Measurements from ENCODE around the gene BBS12. TPM values are rescaled to one million over a fixed set of nuclear protein-coding genes. Genes with fewer than 3 reads are reported as not detected.
A peak's percentile ranks its signal among the peaks of the same experiment; 100 is the strongest.

Gene BBS12
- total and polyA plus RNA-seq, 2 donors (not counting 1 experiment from before 2014, with no cell fraction given): 3.6 to 8.4 TPM

DNA sequence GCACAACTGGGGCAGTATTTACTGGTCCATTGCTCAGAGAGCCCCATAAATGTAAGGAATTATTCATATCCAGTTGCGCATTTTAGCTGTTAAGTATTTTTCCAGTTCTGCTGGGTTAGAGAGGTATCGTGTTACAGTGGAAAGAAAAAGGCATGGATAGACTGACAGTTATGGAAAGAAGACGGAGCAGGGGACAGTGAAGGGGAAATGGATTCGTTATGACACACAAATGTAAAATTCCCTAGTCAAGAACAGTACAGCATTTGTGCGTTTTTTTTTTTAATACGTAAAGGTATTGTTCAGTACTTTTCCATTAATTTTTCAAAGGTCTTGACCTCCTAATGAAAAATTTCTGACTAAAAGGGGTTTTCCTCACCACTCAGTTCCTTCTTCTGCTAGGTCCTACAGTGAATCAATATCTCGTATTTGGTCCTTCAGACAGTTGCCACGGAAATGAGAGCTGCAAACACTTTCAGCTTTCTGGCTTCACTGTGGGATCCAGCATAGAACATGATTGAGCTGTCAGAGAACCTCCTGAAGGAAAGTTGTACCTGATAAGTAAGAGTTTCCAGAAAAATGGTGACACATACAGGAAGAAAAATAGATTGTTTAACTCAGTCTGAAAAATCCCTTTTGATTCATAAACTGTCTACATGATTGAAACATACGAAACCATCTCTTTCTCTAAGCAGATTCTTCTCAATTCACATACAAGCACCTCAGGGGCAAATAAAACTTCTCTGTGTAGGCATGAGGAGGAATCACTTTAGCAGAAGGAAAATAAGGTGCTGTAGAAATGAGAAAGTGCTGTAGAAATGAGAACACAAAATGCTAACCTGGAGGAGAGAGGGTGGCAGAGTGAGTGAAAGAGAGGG, 21.8 kb upstream of the BBS12 start:
- peak; percentile 23 to 27 for DNase-seq (ENCODE audit: low read depth in 2 of 2)
- Histone ChIP-seq H3K79me2 (ENCODE audit: control insufficient read depth, insufficient read depth, low read length) (no peaks in the 10 kb centered on the region), H3K27ac (ENCODE audit: insufficient read depth, low read length) (no peak overlapping the region), H3K9me3 (ENCODE audit: control insufficient read depth, insufficient read depth, low read depth, low read length) (no peaks in the 10 kb centered on the region), H3K4me2 (ENCODE audit: extremely low read depth, insufficient read depth, low read length) (no peak overlapping the region), H3K4me3 (replicated peaks in 1 of 4; ENCODE audit: control extremely low read depth in 1 of 4, insufficient read depth in 1 of 4, low read depth in 3 of 4, low read length in 4 of 4) (no peak overlapping the region), H2AFZ (ENCODE audit: low read length) (no peak overlapping the region), H3K36me3 (ENCODE audit: control insufficient read depth, insufficient read depth, low read length) (no peaks in the 10 kb centered on the region), H3K27me3 (ENCODE audit: control insufficient read depth, insufficient read depth, low read length) (no peaks in the 10 kb centered on the region), H3K4me1 (ENCODE audit: control insufficient read depth, extremely low read depth, insufficient read depth, low read length) (no peaks in the 10 kb centered on the region), H4K20me1 (ENCODE audit: control insufficient read depth, extremely low read depth, insufficient read depth, low read length) (no peaks in the 10 kb centered on the region), H3K9ac (ENCODE audit: insufficient read depth, low read length) (no peak overlapping the region)
- TF ChIP-seq CTCF (conservative IDR thresholded peaks at IDR 0.05 in 1 of 2, IDR thresholded peaks at IDR 0.05 in 1 of 2; ENCODE audit: low read depth in 1 of 2, low read length in 2 of 2) (no peak), EZH2 (IDR thresholded peaks at IDR 0.05; ENCODE audit: low read length, missing control alignments) (no peak)

DNA sequence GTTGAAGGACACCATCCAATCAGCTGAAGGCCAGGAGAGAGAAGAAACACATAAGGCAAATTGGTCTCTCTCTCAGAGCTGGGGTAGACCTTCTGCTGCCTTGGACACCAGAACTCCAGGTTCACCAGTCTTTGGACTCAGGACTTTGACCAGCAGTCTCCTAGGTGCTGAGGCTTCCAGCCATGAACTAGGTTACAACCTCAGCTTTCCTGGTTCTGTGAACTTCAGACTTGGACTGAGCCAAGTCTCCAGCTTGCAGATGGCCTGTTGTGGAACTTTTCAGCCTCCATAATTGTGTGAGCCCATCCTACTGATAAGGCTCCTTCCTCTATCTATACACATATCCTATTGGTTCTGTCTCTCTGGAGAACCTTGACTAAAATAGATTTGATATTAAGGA, 20.6 kb upstream of the BBS12 start:
- no peaks in the 10 kb centered on the region for H4K20me1 ChIP-seq (ENCODE audit: control insufficient read depth, extremely low read depth, insufficient read depth, low read length)
- H3K36me3 ChIP-seq (ENCODE audit: control insufficient read depth, insufficient read depth, low read length): no peaks in the 10 kb centered on the region
- H3K27me3 ChIP-seq (ENCODE audit: control insufficient read depth, insufficient read depth, low read length): no peaks in the 10 kb centered on the region
- H3K27ac ChIP-seq (ENCODE audit: insufficient read depth, low read length): no peak overlapping the region
- no peak overlapping the region for H3K9ac ChIP-seq (ENCODE audit: insufficient read depth, low read length)
- no peaks in the 10 kb centered on the region for H3K4me1 ChIP-seq (ENCODE audit: control insufficient read depth, extremely low read depth, insufficient read depth, low read length)
- no peak overlapping the region for H3K4me3 ChIP-seq (replicated peaks in 1 of 4; ENCODE audit: control extremely low read depth in 1 of 4, insufficient read depth in 1 of 4, low read depth in 3 of 4, low read length in 4 of 4)
- no peak for DNase-seq (ENCODE audit: low read depth in 2 of 2)
- no peaks in the 10 kb centered on the region for H3K9me3 ChIP-seq (ENCODE audit: control insufficient read depth, insufficient read depth, low read depth, low read length)
- no peaks in the 10 kb centered on the region for H3K79me2 ChIP-seq (ENCODE audit: control insufficient read depth, insufficient read depth, low read length)
- H3K4me2 ChIP-seq (ENCODE audit: extremely low read depth, insufficient read depth, low read length): no peak overlapping the region
- H2AFZ ChIP-seq (ENCODE audit: low read length): no peak overlapping the region
- TF ChIP-seq CTCF (conservative IDR thresholded peaks at IDR 0.05 in 1 of 2, IDR thresholded peaks at IDR 0.05 in 1 of 2; ENCODE audit: low read depth in 1 of 2, low read length in 2 of 2) (no peak), EZH2 (IDR thresholded peaks at IDR 0.05; ENCODE audit: low read length, missing control alignments) (no peak)

- no peaks in the 10 kb centered on the region for H3K4me1 ChIP-seq (ENCODE audit: control insufficient read depth, extremely low read depth, insufficient read depth, low read length)
- H3K4me2 ChIP-seq (ENCODE audit: extremely low read depth, insufficient read depth, low read length): no peak overlapping the region
- H3K9ac ChIP-seq (ENCODE audit: insufficient read depth, low read length): no peak overlapping the region
- TF ChIP-seq EZH2 (IDR thresholded peaks at IDR 0.05; ENCODE audit: low read length, missing control alignments) (no peak), CTCF (conservative IDR thresholded peaks at IDR 0.05 in 1 of 2, IDR thresholded peaks at IDR 0.05 in 1 of 2; ENCODE audit: low read depth in 1 of 2, low read length in 2 of 2) (no peak)
- no peak overlapping the region for H3K27ac ChIP-seq (ENCODE audit: insufficient read depth, low read length)
- H3K36me3 ChIP-seq (ENCODE audit: control insufficient read depth, insufficient read depth, low read length): no peaks in the 10 kb centered on the region
- H3K79me2 ChIP-seq (ENCODE audit: control insufficient read depth, insufficient read depth, low read length): no peaks in the 10 kb centered on the region
- no peaks in the 10 kb centered on the region for H3K9me3 ChIP-seq (ENCODE audit: control insufficient read depth, insufficient read depth, low read depth, low read length)
- H3K4me3 ChIP-seq (replicated peaks in 1 of 4; ENCODE audit: control extremely low read depth in 1 of 4, insufficient read depth in 1 of 4, low read depth in 3 of 4, low read length in 4 of 4): no peak overlapping the region
- H2AFZ ChIP-seq (ENCODE audit: low read length): no peak overlapping the region
- H3K27me3 ChIP-seq (ENCODE audit: control insufficient read depth, insufficient read depth, low read length): no peaks in the 10 kb centered on the region
- H4K20me1 ChIP-seq (ENCODE audit: control insufficient read depth, extremely low read depth, insufficient read depth, low read length): no peaks in the 10 kb centered on the region
- peak; percentile 24 to 25 for DNase-seq (ENCODE audit: low read depth in 2 of 2)
These were observed 19.7 kb upstream of the BBS12 start for GRCh38 chr4:122712782-122713181.

All from fibroblast of lung (primary cell).